HG03159 (cell line): ENCODE measurements around the gene CDKAL1.
"Not testable (repeated sequence)": the region's sequence is repeated elsewhere in the genome, so short reads cannot be mapped to it uniquely, and the experiment has no call there.

ENCODE experiments used
- ATAC-seq: cut with Tn5 transposase; IDR thresholded peaks from one replicate; pipeline ENCODE4 v1.9.1; 2021; ENCODE audit warnings: mild to moderate bottlenecking, moderate library complexity; ENCODE audit not compliant: unreplicated experiment

The CDKAL1 gene

GRCh38 chr6:21087188-21087587, 552.9 kb downstream of the CDKAL1 start:
- no peak for ATAC-seq

DNA sequence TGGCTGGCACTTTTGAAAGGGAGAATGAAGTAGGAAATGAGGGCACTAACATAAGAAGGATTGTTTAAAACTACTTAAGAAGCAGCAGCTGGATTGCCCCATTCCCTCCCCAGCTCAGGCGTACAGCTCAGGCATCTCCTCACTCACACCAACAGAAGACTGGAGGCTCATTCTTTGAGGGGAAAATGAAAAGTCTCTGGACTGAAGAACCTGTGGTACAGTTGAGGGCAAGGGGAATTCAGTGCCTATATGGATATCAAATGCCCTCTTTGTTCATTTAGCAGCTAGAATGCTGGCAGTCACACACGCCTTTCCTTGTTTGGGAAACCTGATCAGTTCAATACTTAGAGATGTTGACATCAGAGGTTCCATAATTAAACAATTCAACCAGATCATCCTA, 557.2 kb downstream of the CDKAL1 start:
- no peak for ATAC-seq

GRCh38 chr6:21092231-21092772, 558.0 kb downstream of the CDKAL1 start:
- ATAC-seq = not testable (repeated sequence)

- ATAC-seq = no peak
Observed at GRCh38 chr6:21095462-21095861, 561.2 kb downstream of the CDKAL1 start.

- ATAC-seq = no peak
Observed at GRCh38 chr6:21098134-21098533, 563.9 kb downstream of the CDKAL1 start.

GRCh38 chr6:21098744-21099143, 564.5 kb downstream of the CDKAL1 start:
- no peak for ATAC-seq

DNA sequence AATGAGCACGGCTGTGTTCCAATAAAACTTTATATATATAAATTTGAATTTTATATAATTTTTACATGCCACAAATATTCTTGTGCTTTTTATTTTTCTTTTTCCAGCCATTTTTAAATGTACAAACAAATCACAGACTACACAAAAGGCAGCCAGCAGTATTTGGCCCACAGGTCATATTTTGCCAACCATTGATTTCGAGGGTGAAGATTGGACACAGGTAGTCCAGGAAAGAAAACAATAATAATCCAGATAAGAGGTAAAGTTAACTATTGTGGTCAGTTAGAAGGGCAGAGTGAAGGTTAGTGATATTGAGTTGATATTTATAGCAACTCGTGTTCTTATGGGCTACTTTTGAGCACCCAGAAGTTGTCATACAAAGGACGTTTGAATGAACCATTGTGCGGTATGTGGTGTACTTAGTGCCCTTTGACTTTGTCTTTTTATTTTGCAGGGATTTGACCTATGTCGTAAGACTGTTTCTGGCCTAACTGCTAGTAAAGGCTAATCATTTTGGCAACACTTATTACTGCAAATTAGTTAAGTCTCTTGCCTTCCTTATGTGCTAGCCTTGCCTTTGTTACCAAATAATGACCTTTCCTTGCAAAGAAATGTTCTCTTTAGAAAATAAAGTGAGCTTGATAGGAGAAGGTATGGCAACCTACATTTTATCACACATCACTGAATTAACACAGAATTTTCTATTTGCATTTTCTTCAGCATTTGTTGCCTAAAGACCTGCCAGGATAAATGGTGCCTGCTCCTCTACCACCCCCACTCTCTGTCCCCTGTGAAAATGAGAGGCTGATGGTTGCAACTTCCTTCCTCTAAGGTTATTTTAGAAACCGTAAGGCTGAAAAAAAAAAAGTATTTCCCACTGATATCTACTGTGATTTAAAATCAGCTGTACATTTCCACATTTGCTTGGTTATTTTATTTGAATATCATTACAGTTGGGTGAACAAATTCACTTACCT, 565.4 kb downstream of the CDKAL1 start:
- no peak for ATAC-seq

- ATAC-seq = no peak
Observed at GRCh38 chr6:21100991-21101390, 566.7 kb downstream of the CDKAL1 start.

- no peak for ATAC-seq
Observed at GRCh38 chr6:21101694-21102093, 567.4 kb downstream of the CDKAL1 start.

DNA sequence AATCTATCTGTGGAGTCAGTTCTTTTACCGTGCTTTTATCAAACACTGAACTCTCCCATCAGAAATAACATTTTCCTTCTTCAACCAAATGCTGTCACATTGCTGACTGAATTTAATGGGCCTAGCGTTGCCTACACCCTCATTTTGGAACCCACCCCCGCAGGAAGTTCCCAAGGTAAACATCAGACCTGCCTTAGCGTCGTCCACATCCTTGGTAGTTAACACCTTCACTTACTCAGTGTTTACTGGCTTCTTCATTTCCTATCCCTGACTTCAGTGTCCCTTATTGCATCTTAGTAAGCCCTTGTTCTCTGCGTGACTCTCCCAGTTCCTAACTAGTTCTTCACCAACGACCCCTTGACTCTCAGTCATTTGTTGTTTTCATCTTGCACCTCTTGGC, 567.9 kb downstream of the CDKAL1 start:
- ATAC-seq = no peak

DNA sequence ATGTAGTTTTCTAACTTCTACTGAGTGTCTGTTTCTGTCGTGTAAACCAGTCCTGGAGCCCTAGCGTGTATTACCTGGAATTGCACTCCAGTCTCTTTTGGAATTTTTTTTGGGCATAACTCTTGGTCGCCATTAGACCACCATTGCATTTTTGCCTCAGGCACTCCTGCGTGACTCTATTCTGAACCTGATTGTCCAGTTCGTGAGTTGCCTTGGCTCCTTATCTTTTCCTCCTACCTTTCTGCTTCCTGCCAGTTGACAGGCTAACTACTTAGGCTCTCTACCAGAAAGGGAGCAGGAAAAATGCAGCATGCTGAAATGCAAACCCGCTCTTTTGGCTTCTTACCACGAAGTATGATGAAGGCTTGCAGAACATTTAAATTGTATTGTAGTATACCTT, 568.4 kb downstream of the CDKAL1 start:
- ATAC-seq = no peak

DNA sequence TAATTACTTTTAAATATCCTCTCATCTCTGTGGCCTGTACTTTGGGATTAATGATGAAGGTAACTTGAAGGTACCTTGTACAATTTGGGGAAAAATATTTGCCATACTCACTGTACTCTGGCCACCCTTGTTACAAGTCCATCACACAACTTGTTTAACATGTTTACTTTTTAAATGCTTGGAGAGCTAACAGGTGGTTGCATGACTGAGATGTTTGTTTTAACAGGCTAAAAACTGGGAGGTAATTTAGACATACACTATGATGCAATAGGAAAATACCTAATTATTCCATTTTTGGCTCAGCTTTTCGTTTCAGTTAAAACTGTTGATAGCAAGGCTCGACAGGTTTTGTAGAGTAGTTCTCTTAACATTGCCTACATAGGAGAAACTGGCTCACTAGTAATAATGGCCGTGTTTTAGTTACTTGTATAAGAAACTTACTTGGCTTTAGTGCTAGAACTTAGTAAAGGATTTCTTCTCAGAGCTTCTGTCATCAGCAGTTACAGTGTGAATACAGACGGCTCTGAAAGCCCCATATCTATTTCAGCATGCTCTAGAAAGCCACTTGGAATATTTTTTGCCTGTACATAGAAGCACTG, 569.5 kb downstream of the CDKAL1 start:
- no peak for ATAC-seq

DNA sequence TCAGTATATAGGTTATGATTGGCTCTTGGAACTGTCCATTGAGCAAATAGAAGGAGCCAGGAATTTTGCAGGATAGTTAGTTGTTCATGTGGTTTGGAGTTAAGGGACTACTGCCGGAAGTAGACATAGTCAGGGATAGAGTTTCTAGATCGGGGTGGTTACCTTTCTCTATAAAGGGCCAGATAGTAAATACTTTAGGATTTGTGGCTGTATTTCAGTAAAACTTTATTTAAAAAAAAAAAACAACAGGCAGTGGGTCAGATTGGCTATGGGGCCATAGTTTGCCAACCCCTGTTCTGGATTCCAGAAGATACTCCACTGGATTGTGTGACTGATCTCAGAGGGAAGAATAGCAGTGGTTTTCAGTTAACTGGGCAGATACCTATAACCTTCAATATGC, 570.0 kb downstream of the CDKAL1 start:
- ATAC-seq = no peak

GRCh38 chr6:21107796-21108195, 573.5 kb downstream of the CDKAL1 start:
- no peak for ATAC-seq

- no peak for ATAC-seq
Observed at GRCh38 chr6:21109391-21110178, 575.3 kb downstream of the CDKAL1 start.

GRCh38 chr6:21110684-21111083, 576.4 kb downstream of the CDKAL1 start:
- ATAC-seq = no peak

GRCh38 chr6:21111093-21111725, 577.0 kb downstream of the CDKAL1 start:
- ATAC-seq = no peak

GRCh38 chr6:21115111-21115510, 580.9 kb downstream of the CDKAL1 start:
- no peak for ATAC-seq

GRCh38 chr6:21116736-21117135, 582.5 kb downstream of the CDKAL1 start:
- no peak for ATAC-seq

DNA sequence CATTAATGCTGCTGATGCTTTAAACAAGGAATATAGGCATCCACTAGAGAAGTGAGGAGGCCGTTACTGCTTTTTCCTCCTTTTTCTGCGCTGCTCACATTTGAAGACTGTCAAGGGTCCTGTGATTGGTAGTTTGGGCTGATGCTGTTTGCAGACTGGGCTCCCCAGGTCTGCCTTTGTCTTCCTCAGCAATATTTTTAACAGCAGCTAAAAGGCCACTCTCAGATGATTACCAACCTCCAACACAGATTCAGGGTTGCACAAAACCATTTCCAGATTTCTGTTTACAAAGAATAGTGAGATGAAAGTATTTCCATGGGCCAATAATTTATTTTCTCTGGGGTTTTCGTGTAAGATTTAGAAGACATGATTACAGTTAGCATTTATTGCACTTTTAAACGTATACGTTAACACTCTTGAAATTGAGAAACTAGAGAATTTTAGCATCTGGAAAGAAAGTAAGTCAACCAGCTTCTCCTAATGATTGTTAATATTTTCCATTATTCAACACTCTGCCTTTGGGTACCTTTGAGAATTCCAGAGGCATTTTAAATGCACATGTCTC, 584.0 kb downstream of the CDKAL1 start:
- no peak for ATAC-seq
